Measurements from ENCODE around the gene XRCC4. TPM values are rescaled to one million over a fixed set of nuclear protein-coding genes. Genes with fewer than 3 reads are reported as not detected.
A peak's percentile ranks its signal among the peaks of the same experiment; 100 is the strongest.

XRCC4 gene
- total and polyA plus RNA-seq, 2 of the 8 experiments (the other 6 are each of a cell fraction or from before 2014, with no cell fraction given) = 3.0 to 8.3 TPM

- Histone ChIP-seq H2AK5ac (ENCODE audit: low read depth, low read length) (no peak overlapping the region; the same call in 1 of the 2 replicates), H3K14ac (ENCODE audit: insufficient read length) (no peak overlapping the region), H3K27ac (ENCODE audit: low read depth, low read length) (peak overlapping the region; percentile 74; the same call in 1 of the 2 replicates), H4K5ac (ENCODE audit: insufficient read length, low read depth, low read length) (peak overlapping the region; percentile 96), H3K23me2 (ENCODE audit: low read depth, low read length) (no peaks in the 10 kb centered on the region; the same call in 1 of the 2 replicates), H3K79me1 (ENCODE audit: low read depth, low read length) (no peaks in the 10 kb centered on the region), H3K79me2 (ENCODE audit: control insufficient read depth in 1 of 2, insufficient read depth in 2 of 2, low read length in 2 of 2) (no peaks in the 10 kb centered on the region), H3K9me3 (ENCODE audit: insufficient read depth in 2 of 2, low read depth in 1 of 2, low read length in 1 of 2) (peaks cover 3 to 7% of the 10 kb centered on the region in 2 experiments; a peak in 2 of 4 replicates), H3K18ac (ENCODE audit: extremely low read depth, low read length) (peak overlapping the region; percentile 55; the same call in 1 of the 2 replicates), H3K4me2 (ENCODE audit: insufficient read depth in 1 of 2, low read depth in 2 of 2, low read length in 2 of 2) (peak overlapping the region; percentile 40 to 56), H3K4me1 (replicated peaks in 1 of 4; ENCODE audit: control insufficient read depth in 3 of 4, insufficient read depth in 4 of 4, low read length in 3 of 4) (peaks cover 4 to 19% (median 8%) of the 10 kb centered on the region in 4 experiments; a peak in 5 of 7 replicates), H3K9ac (replicated peaks in 1 of 4; ENCODE audit: extremely low read depth in 1 of 4, low read depth in 3 of 4, low read length in 3 of 4) (no peak overlapping the region), H2AFZ (ENCODE audit: low read length) (no peak overlapping the region), H4K8ac (ENCODE audit: extremely low read depth, insufficient read depth, low read length) (no peak overlapping the region), H2BK5ac (ENCODE audit: low read depth, low read length) (peak overlapping the region; percentile 90), H3K4me3 (ENCODE audit: extremely low read depth in 1 of 4, insufficient read depth in 2 of 4, low read depth in 3 of 4, low read length in 4 of 4) (peak overlapping the region in 3 of 4 experiments; percentile 2 to 43 (median 16); a peak in 4 of 8 replicates), H3K4ac (replicated peaks; ENCODE audit: insufficient read length, low read depth, low read length) (no peak overlapping the region), H2BK20ac (ENCODE audit: low read length) (peak overlapping the region; percentile 63; the same call in 1 of the 2 replicates), H3K23ac (ENCODE audit: insufficient read length) (no peak overlapping the region), H2BK12ac (ENCODE audit: low read depth, low read length) (peak overlapping the region; percentile 89; the same call in 1 of the 2 replicates), H4K91ac (replicated peaks; ENCODE audit: insufficient read length, low read length) (peak overlapping the region; percentile 71), H4K20me1 (replicated peaks in 1 of 2; ENCODE audit: control insufficient read depth in 1 of 2, insufficient read depth in 2 of 2, low read length in 2 of 2) (no peaks in the 10 kb centered on the region), H3K27me3 (replicated peaks in 1 of 4; ENCODE audit: control insufficient read depth in 3 of 4, extremely low read depth in 1 of 4, insufficient read depth in 3 of 4, low read length in 3 of 4) (no peaks in the 10 kb centered on the region), H2BK120ac (replicated peaks; ENCODE audit: low read depth, low read length) (no peak overlapping the region), H2BK15ac (ENCODE audit: low read length) (no peak overlapping the region), H3K36me3 (ENCODE audit: control insufficient read depth in 2 of 4, insufficient read depth in 4 of 4, low read length in 3 of 4) (peaks cover 0 to 4% (median under 1%) of the 10 kb centered on the region in 4 experiments; a peak in 1 of 8 replicates), H3K56ac (replicated peaks; ENCODE audit: insufficient read length, low read depth, low read length) (no peak overlapping the region)
- DNase-seq (ENCODE audit: low read depth in 1 of 2, low spot score in 2 of 2) (peak; percentile 52 to 79), FAIRE-seq (peak; percentile 99)
- ChIA-PET POLR2A (ENCODE audit: partially characterized antibody) (interaction anchor here (0.7 to 2.0 kb wide), 13 partner anchors 11 to 1080 kb away, joined by 3 to 7 read pairs (median 4); partner anchors contain the start of gene VCAN), CTCF (ENCODE audit: partially characterized antibody) (interaction anchor here (0.6 to 1.1 kb wide), 4 partner anchors 13 to 713 kb away, joined by 3 read pairs; no protein-coding TSS in a partner anchor)
- WGBS, 2 experiments (ENCODE audit: extremely low coverage in 1 of 2, insufficient coverage in 1 of 2, insufficient read length in 1 of 2, insufficient replicate concordance in 2 of 2, low coverage in 1 of 2, low lambda C conversion rate in 2 of 2, missing lambda C conversion rate in 1 of 2) = 6% methylated on average over 2 of the region's 2 CpGs; no CpG with 5 or more reads in 1 of the 2 experiments
- TF ChIP-seq GABPA (IDR thresholded peaks at IDR 0.05; ENCODE audit: borderline replicate concordance, insufficient read depth, low read length) (no peak), SIX5 (IDR thresholded peaks at IDR 0.05; ENCODE audit: low read depth, low read length) (no peak), POU5F1 (IDR thresholded peaks at IDR 0.05; ENCODE audit: low read depth, low read length) (peak; percentile 80; the same call in 1 of the 2 replicates), SP1 (IDR thresholded peaks at IDR 0.05; ENCODE audit: low read depth, low read length) (peak; percentile 85), PHF8 (conservative IDR thresholded peaks at IDR 0.05; ENCODE audit: low read depth, low read length) (no peak), ASH2L (IDR thresholded peaks at IDR 0.05; ENCODE audit: low read length) (peak; percentile 70), EP300 (IDR thresholded peaks at IDR 0.05; ENCODE audit: borderline replicate concordance in 1 of 2, low read depth in 2 of 2, low read length in 2 of 2) (peak in 1 of 2 experiments; percentile 97; a peak in 2 of 3 replicates), TEAD4 (IDR thresholded peaks at IDR 0.05; ENCODE audit: low read depth, low read length) (peak; percentile 99), CREB1 (IDR thresholded peaks at IDR 0.05) (no peak), RBBP5 (IDR thresholded peaks at IDR 0.05; ENCODE audit: borderline replicate concordance, low read depth, low read length) (0 out of 2 replicates have a peak, but pooled peaks have one; percentile 27), SUZ12 (IDR thresholded peaks at IDR 0.05; ENCODE audit: low read length) (no peak), POLR2A (IDR thresholded peaks at IDR 0.05; ENCODE audit: control extremely low read depth in 1 of 2, low read depth in 2 of 2, low read length in 2 of 2) (peak; percentile 28 to 38; a peak in 2 of 3 replicates), POLR2AphosphoS5 (IDR thresholded peaks at IDR 0.05; ENCODE audit: low read depth, low read length) (no peak), FOSL1 (IDR thresholded peaks at IDR 0.05; ENCODE audit: insufficient read depth, low read depth, low read length) (no peak)
Observed at GRCh38 chr5:83354958-83355357, 277.6 kb downstream of the XRCC4 start.
